Testis (tissue), 3 donors: Measurements from ENCODE around the gene CD2. TPM values are rescaled to one million over a fixed set of nuclear protein-coding genes. Genes with fewer than 3 reads are reported as not detected.

Experiments
- DNase-seq: peaks from one replicate; pipeline ENCODE4 v3.0.0-alpha.2; 2019
- H3K27ac ChIP-seq, 2 donors: fragments of 200-600 bp; sonication (generic); one replicate each; pipeline ENCODE4 v1.5.1; 2019
- H3K27me3 ChIP-seq: fragments of 200-600 bp; sonication (generic); one replicate; pipeline ENCODE4 v1.5.1; 2019
- H3K36me3 ChIP-seq: fragments of 200-600 bp; sonication (generic); one replicate; pipeline ENCODE4 v1.5.1; 2017; ENCODE audit warnings: low read depth; ENCODE audit errors: missing control alignments
- H3K4me1 ChIP-seq: fragments of 200-600 bp; sonication (generic); one replicate; pipeline ENCODE4 v1.5.1; 2019
- H3K4me3 ChIP-seq, 2 donors: fragments of 200-600 bp; sonication (generic); one replicate each; pipeline ENCODE4 v1.5.1; 2017 to 2019
- H3K9me3 ChIP-seq: fragments of 200-600 bp; sonication (generic); one replicate; pipeline ENCODE4 v1.5.1; 2017
- POLR2A ChIP-seq: fragments of 450-650 bp; IDR thresholded peaks from one replicate; pipeline ENCODE4 v1.6.1; 2017; ENCODE audit warnings: antibody characterized with exemption, mild to moderate bottlenecking, moderate library complexity
- WGBS, 2 donors: methylation state at CpG; one replicate each; pipeline ENCODE4 v1.1.5; 2018; 5-methylcytosine and 5-hydroxymethylcytosine counted together
- intact Hi-C: fragments of 100-400 bp; cut with DNase I; formaldehyde crosslinking; loops from one replicate; pipeline ENCODE4 v1.15.1; 2023; ENCODE audit warnings: low total_unique reads
- polyA plus RNA-seq: library from polyadenylated mRNA; stranded (reverse); fragments of 350-450 nt; fragmentation: Illumina TruSeq; extraction: RNeasy Lipid Tissue Mini Kit (QIAGEN cat#74804); gene quantifications from one replicate; pipeline ENCODE4 v1.2.3, GENCODE V29; 2014; ENCODE audit warnings: low read depth, low replicate concordance; ENCODE audit not compliant: insufficient read depth
- total RNA-seq, 2 donors: library from RNA; depleted of rRNA; stranded (reverse); fragments of >200 nt; gene quantifications; one replicate each; pipeline ENCODE4 v1.2.3, GENCODE V29; 2016
- TF ChIP-seq, protein P1 (sequence below), 3 experiments: fragments of 450-650 bp in 2 of 3; fragments of 200-600 bp in 1 of 3; sonication (generic) in 1 of 3; IDR thresholded peaks; one replicate each; pipeline ENCODE4 v1.5.1; 2016 to 2019; ENCODE audit warnings: antibody characterized with exemption in 3 of 3, mild to moderate bottlenecking in 2 of 3, moderate library complexity in 1 of 3

Gene CD2
- total and polyA plus RNA-seq, 3 donors from 2014 or later = 0.63 to 5.8 (median 1.4) TPM

DNA sequence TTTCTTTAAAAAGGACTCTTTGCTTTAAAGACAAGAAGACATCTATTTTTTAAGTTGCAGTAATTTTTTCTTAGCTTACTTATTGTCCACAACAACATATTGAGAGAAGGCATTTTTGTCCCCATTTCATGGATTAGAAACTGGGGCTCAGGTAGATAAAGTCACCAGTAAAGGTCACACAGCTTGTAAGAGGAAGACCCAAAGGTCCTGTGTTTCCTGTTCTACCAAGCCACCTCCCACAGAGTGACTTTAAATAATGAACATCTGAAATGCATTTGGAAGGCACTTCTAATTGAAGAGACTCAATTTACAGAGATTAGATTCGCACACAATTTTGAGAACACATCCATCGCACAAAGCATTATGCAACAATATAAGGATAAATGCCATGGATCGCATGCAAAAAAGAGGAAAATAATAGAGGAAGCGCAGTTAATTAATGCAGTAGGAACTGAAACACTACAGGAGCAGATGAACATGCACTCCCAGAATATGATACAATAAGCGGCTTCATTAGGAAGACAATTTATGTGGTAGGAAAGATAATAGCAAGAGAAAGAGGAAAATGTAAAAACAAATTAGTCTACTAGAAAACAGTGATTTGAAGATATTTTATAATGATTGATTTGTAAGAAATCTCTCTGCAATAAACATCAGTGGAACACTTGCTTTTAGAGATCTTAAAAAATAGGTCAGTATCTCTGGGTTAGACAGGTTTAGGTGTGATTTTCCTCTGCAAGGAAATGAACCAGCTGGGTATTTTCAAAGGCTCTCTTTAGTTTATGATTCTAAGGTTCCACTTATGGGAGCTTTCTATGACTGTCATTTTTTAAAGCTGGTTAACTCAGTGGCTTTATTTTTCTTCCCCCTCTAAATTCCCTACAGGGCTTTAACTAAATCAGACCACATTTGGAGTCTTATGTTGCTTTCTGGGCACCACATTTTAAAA lies 27.1 kb upstream of the CD2 start:
- Histone ChIP-seq H3K36me3 (no peaks in the 10 kb centered on the region), H3K27me3 (no peaks in the 10 kb centered on the region), H3K4me3 (no peak overlapping the region), H3K9me3 (no peaks in the 10 kb centered on the region), H3K4me1 (no peaks in the 10 kb centered on the region), H3K27ac (no peak overlapping the region)
- intact Hi-C loops = no loop called here
- no peak for DNase-seq
- no peak for TF ChIP-seq POLR2A
- TF ChIP-seq, protein P1, sequence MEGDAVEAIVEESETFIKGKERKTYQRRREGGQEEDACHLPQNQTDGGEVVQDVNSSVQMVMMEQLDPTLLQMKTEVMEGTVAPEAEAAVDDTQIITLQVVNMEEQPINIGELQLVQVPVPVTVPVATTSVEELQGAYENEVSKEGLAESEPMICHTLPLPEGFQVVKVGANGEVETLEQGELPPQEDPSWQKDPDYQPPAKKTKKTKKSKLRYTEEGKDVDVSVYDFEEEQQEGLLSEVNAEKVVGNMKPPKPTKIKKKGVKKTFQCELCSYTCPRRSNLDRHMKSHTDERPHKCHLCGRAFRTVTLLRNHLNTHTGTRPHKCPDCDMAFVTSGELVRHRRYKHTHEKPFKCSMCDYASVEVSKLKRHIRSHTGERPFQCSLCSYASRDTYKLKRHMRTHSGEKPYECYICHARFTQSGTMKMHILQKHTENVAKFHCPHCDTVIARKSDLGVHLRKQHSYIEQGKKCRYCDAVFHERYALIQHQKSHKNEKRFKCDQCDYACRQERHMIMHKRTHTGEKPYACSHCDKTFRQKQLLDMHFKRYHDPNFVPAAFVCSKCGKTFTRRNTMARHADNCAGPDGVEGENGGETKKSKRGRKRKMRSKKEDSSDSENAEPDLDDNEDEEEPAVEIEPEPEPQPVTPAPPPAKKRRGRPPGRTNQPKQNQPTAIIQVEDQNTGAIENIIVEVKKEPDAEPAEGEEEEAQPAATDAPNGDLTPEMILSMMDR (IDR thresholded peaks at IDR 0.05) = no peak
- 70 to 77% methylated on average over 5 of the region's 5 CpGs for WGBS, 2 donors

DNA sequence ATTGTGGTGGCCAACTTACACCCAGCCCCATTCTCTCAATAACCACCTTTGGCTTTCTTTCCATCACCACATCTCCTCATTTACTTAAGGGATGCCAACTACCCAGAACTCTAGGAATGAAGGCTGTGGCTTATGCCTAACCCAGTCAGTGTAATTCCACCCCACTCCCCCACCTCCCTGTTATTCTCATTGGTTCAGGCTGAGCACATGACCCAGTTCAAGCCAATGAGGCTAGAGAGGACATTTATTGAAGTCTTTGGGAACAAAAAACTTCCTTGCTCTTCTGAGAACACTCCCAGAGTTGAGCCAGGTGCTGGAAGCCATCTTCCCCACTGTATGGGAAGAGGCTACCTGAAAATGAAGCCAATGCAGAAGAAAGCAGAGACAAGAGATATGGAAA lies 22.8 kb upstream of the CD2 start:
- H3K4me1 ChIP-seq = no peaks in the 10 kb centered on the region
- no peak overlapping the region for H3K4me3 ChIP-seq
- no peaks in the 10 kb centered on the region for H3K27me3 ChIP-seq
- H3K36me3 ChIP-seq = no peaks in the 10 kb centered on the region
- intact Hi-C loops = loop anchor here (10.0 kb wide), 1 partner anchor 323 kb away; no protein-coding TSS in a partner anchor
- DNase-seq = no peak
- H3K27ac ChIP-seq = no peak overlapping the region
- TF ChIP-seq, protein P1 (IDR thresholded peaks at IDR 0.05) = no peak
- TF ChIP-seq POLR2A = no peak
- H3K9me3 ChIP-seq = no peaks in the 10 kb centered on the region

DNA sequence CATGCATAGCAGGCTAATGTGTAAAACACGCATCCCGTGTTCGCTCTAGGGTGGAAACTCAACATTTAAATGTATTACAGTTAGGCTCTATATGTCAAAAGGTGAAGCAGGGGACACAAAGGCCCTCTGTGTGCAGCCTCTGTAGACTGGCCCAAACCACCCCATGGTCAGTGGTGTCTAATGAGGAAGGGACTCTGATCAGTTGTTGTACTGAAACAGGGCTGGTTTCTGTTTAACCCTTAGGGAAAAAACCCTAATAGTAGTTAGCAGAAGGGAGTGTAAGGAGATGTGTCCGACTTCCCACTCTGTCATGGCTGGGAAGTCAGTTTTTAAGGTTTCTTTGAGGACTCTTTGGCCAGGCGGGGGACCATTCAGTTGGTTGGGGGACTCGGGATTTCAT lies 21.5 kb upstream of the CD2 start:
- Histone ChIP-seq H3K27me3 (no peaks in the 10 kb centered on the region), H3K4me3 (no peak overlapping the region), H3K4me1 (no peaks in the 10 kb centered on the region), H3K36me3 (no peaks in the 10 kb centered on the region), H3K9me3 (no peaks in the 10 kb centered on the region), H3K27ac (no peak overlapping the region)
- 89 to 98% methylated on average over 6 of the region's 6 CpGs for WGBS, 2 donors
- DNase-seq = no peak
- no peak for TF ChIP-seq POLR2A
- TF ChIP-seq, protein P1 (IDR thresholded peaks at IDR 0.05) = no peak
- intact Hi-C loops = loop anchor here (10.0 kb wide), 1 partner anchor 322 kb away; no protein-coding TSS in a partner anchor

DNA sequence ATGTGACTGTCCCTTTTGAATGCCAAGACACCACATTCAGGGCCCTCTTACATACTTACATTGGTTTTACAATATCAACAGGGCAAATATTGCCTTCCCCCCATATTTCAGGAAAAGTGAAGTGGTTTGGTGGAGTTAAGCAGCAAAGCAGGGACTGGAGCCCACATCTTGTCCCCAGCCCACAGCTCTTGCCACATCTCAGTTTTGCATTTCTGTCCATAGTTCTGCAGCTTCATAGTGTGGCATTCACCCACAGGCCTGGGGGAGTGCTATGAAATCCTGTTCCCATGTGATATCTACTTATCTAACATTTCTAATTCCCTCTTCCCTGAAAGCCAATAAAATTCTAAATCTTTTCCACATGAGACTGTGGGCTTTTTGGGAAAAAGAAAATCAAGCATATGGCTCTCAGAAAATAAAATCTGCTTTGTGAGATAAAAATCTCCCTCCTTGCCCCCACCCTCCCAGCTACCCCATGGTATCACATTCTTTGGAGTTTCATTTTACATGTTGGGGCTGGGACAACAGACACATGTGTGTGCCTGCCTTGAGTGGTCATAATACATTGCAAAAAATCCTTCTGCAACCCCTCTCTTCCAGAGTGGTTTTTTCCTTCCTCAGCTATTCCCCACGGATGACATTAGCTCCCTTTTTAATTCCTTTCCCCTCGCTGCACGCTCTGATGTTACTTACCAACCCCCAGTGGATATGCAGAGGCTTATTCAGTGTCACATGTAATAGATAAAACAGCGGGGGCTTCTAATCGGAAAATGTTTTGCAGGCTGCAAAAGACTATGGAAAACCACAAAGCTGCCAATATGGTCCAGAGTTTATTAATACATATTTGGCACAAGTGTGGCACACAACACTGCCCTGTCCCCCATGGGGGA lies 20.5 kb upstream of the CD2 start:
- no peak overlapping the region for H3K4me3 ChIP-seq

More for the DNA sequence above, 20.5 kb upstream of the CD2 start:
- Histone ChIP-seq H3K4me1 (no peaks in the 10 kb centered on the region), H3K36me3 (no peaks in the 10 kb centered on the region), H3K27me3 (no peaks in the 10 kb centered on the region), H3K9me3 (no peaks in the 10 kb centered on the region), H3K27ac (no peak overlapping the region)
- WGBS, 2 donors = 74 to 89% methylated on average over 5 of the region's 5 CpGs
- intact Hi-C loops = loop anchor here (10.0 kb wide), 1 partner anchor 321 kb away; no protein-coding TSS in a partner anchor
- TF ChIP-seq, protein P1 (IDR thresholded peaks at IDR 0.05) = no peak
- TF ChIP-seq POLR2A = no peak
- DNase-seq = no peak
